ENCODE results near the gene TMEM60. TPM values are rescaled to one million over a fixed set of nuclear protein-coding genes. Genes with fewer than 3 reads are reported as not detected.

Gene TMEM60
- total and polyA plus RNA-seq, 2 of the 8 experiments (the other 6 are each of a cell fraction or from before 2014, with no cell fraction given): 22.1 to 29.2 TPM

- TF ChIP-seq ATF2 (IDR thresholded peaks at IDR 0.05; ENCODE audit: low read length): no peak
- TF ChIP-seq CREB1 (IDR thresholded peaks at IDR 0.05): no peak
- no peak for TF ChIP-seq MAFK (IDR thresholded peaks at IDR 0.05; ENCODE audit: low read depth, low read length)
- peak in 1 of 2 experiments; percentile 48; a peak in 1 of 4 replicates for TF ChIP-seq SIN3A (conservative IDR thresholded peaks at IDR 0.05 in 1 of 2, IDR thresholded peaks at IDR 0.05 in 1 of 2; ENCODE audit: low read depth in 1 of 2, low read length in 2 of 2)
- TF ChIP-seq PHF8 (conservative IDR thresholded peaks at IDR 0.05; ENCODE audit: low read depth, low read length): peak; percentile 49; the same call in 1 of the 2 replicates
- TF ChIP-seq SIX5 (IDR thresholded peaks at IDR 0.05; ENCODE audit: low read depth, low read length): no peak
- no peak for TF ChIP-seq CHD2 (IDR thresholded peaks at IDR 0.05; ENCODE audit: low read length)
- TF ChIP-seq CBX5 (IDR thresholded peaks at IDR 0.05; ENCODE audit: low read depth, low read length): no peak
- no peak for TF ChIP-seq SP1 (IDR thresholded peaks at IDR 0.05; ENCODE audit: low read depth, low read length)
- no peak for TF ChIP-seq RNF2 (IDR thresholded peaks at IDR 0.05; ENCODE audit: borderline replicate concordance, low read depth, low read length, missing control alignments, poor library complexity, severe bottlenecking)
- no peak for TF ChIP-seq CEBPB (IDR thresholded peaks at IDR 0.05; ENCODE audit: low read depth, low read length)
- TF ChIP-seq HDAC2 (IDR thresholded peaks at IDR 0.05; ENCODE audit: borderline replicate concordance in 1 of 2, low read depth in 2 of 2, low read length in 2 of 2): peak in 1 of 2 experiments; percentile 96; a peak in 2 of 4 replicates
- TF ChIP-seq EGR1 (IDR thresholded peaks at IDR 0.05; ENCODE audit: borderline replicate concordance, low read depth, low read length): no peak
- no peak for TF ChIP-seq GABPA (IDR thresholded peaks at IDR 0.05; ENCODE audit: borderline replicate concordance, insufficient read depth, low read length)
- TF ChIP-seq RXRA (IDR thresholded peaks at IDR 0.05; ENCODE audit: insufficient read depth, low read depth, low read length): no peak
- TF ChIP-seq SP4 (IDR thresholded peaks at IDR 0.05; ENCODE audit: low read length): no peak
- TF ChIP-seq, protein P1, sequence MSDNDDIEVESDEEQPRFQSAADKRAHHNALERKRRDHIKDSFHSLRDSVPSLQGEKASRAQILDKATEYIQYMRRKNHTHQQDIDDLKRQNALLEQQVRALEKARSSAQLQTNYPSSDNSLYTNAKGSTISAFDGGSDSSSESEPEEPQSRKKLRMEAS (IDR thresholded peaks at IDR 0.05): peak; percentile 7; the same call in 1 of the 2 replicates
- TF ChIP-seq YY1 (IDR thresholded peaks at IDR 0.05; ENCODE audit: low read depth, low read length): no peak
- no peak for TF ChIP-seq ZNF274 (IDR thresholded peaks at IDR 0.05; ENCODE audit: borderline replicate concordance, extremely low read depth, low read length)
- TF ChIP-seq, protein P2, sequence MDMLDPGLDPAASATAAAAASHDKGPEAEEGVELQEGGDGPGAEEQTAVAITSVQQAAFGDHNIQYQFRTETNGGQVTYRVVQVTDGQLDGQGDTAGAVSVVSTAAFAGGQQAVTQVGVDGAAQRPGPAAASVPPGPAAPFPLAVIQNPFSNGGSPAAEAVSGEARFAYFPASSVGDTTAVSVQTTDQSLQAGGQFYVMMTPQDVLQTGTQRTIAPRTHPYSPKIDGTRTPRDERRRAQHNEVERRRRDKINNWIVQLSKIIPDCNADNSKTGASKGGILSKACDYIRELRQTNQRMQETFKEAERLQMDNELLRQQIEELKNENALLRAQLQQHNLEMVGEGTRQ (IDR thresholded peaks at IDR 0.05; ENCODE audit: low read length): no peak
Measured at GRCh38 chr7:77799078-77799964, 1.1 kb upstream of the TMEM60 start (continued).
